Lung microvascular endothelial cell (primary cell): Measurements from ENCODE around the gene ULK2. TPM values are rescaled to one million over a fixed set of nuclear protein-coding genes. Genes with fewer than 3 reads are reported as not detected.
"Not testable (repeated sequence)": the region's sequence is repeated elsewhere in the genome, so short reads cannot be mapped to it uniquely, and the experiment has no call there.

ENCODE experiments used
- DNase-seq, 2 donors: peaks; one replicate each; pipeline versions ENCODE4 v3.0.0 to v3.0.0-alpha.2; 2010; ENCODE audit warnings: low read depth in 2 of 2
- total RNA-seq: library from RNA; depleted of rRNA; stranded (reverse); fragments of >200 nt; gene quantifications from 2 replicates; pipeline ENCODE4 v1.2.1, GENCODE V29; 2014

The ULK2 gene
- 15.3 and 35.5 TPM in 2 replicates for total RNA-seq

GRCh38 chr17:19867329-19868078, at the start of gene ULK2:
Gene ULK2 (minus strand): TSS chr17:19867936. CDS start chr17:19867417, 519 bp downstream.
- DNase-seq: peak; percentile 78 to 81

GRCh38 chr17:19915245-19915978, 47.7 kb upstream of the ULK2 start:
- no peak for DNase-seq

GRCh38 chr17:19911033-19911432, 43.3 kb upstream of the ULK2 start:
- no peak for DNase-seq

DNA sequence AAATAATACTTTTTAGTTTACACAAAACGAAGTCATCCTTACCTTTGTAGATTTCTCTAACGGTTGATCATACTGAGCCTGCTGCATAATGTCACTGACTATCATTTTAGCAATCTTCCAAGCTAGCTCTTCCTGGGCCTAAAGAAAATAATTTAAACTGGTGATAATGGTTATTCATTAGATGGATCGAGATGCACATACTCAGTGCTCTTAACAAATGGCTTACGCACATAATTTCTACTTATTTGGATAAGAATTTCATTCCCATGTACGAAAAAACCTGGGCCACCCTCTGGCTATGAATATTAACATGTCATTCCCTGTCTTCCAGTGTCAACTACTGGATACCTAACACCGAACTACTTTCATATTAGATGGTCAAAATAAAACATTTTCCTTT, 41.4 kb upstream of the ULK2 start:
- DNase-seq: no peak

GRCh38 chr17:19905502-19905901, 37.8 kb upstream of the ULK2 start:
- DNase-seq: peak in 1 of 2 donors; percentile 22

DNA sequence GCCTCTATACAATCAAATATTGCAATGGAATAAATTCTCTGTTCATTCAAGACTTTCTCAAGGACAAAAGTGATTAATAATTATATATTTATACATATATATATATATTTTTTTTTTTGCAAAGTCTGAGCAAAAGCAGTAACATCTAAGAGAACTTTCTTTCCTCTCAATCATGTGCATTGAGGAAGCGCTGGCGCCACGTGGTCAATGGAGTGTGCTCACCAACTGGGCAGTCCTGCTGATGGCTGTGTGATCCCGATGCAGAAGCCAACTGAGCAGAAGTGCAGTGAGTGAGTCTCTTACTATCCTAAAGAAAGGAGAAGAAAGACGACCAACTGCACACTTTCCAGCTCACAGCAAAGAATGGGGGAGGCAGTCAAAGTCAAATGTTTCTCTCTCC, 37.2 kb upstream of the ULK2 start:
- no peak for DNase-seq

- DNase-seq: no peak
Observed at GRCh38 chr17:19904412-19904811, 36.7 kb upstream of the ULK2 start.

GRCh38 chr17:19900809-19901208, 33.1 kb upstream of the ULK2 start:
- DNase-seq: no peak

GRCh38 chr17:19897903-19898302, 30.2 kb upstream of the ULK2 start:
- peak in 1 of 2 donors; percentile 26 for DNase-seq

DNA sequence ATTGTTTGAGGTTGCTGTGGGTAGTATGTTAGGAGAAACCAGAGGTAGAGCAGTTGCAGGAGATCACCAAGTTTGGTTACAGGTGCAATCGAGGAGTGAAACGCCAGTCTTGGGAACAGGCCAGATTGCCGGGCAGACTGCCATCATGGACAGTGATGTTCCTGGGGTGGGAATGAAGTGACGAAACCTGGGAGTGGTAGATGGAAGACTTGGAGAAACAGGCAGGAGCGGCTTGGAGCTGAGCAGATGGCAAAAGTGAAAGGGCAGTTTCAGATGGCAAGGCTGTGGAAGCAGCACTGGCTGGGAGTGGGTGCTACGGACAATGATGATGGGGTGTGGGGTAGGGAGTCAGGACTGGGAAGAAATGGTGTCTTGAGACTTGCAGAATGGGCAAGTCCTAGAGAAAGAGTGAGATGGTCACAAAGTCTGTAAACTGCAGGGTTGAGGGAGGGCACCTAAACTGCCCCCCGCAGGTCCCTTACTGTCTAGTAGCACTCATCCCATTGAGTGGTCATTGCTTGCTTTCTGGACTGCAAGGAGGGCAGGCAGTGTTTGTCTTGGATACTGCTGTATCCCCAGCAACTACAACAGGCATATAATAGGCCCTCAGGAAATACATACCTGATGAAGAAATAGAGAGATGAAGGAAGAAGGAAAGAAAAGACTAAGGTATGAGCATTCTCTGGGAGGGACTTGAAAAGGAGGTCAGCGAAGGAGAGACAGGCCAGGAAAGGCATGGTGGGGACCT, 29.5 kb upstream of the ULK2 start:
- DNase-seq: peak in 1 of 2 donors; percentile 23

DNA sequence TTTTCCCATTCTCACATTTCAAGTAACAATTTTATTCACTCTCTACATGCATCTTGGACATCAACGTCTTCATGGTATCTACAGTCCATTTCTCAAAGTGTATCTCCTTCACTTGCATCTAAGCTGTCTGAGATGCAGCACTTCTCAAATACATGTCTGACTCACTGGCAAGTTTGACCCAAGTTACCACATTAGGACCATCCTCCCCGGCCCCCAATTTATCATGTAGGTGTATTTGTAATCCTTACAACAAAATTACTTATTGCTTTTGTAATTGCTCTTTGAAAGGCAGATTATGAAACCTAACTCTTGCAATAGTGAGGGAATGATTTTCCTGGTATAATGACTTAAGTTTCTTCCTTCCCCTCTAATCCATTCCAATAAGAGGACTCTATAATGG, 28.9 kb upstream of the ULK2 start:
- no peak for DNase-seq

GRCh38 chr17:19890554-19890953, 22.8 kb upstream of the ULK2 start:
- DNase-seq: not testable (repeated sequence)

GRCh38 chr17:19890001-19890400, 22.3 kb upstream of the ULK2 start:
- DNase-seq: not testable (repeated sequence)

GRCh38 chr17:19886116-19886515, 18.4 kb upstream of the ULK2 start:
- DNase-seq: no peak

GRCh38 chr17:19883537-19884215, 15.9 kb upstream of the ULK2 start:
- DNase-seq: no peak

DNA sequence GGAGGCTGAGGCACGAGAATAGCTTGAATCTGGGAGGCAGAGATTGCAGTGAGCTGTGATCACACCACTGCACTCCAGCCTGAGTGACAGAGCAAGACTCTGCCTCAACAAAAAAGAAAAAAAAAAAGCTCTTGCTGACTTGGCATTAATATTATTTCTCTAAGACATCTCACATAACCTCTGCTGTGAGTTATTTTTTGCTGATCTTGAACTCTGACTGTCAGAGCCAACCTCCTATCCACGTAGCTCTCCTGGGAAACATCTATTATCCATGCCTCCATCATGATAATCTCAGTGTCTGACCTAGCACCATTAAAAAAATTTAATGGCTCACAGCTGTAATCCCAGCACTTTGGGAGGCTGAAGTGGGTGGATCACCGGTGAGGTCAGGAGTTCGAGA, 12.7 kb upstream of the ULK2 start:
- DNase-seq: no peak

DNA sequence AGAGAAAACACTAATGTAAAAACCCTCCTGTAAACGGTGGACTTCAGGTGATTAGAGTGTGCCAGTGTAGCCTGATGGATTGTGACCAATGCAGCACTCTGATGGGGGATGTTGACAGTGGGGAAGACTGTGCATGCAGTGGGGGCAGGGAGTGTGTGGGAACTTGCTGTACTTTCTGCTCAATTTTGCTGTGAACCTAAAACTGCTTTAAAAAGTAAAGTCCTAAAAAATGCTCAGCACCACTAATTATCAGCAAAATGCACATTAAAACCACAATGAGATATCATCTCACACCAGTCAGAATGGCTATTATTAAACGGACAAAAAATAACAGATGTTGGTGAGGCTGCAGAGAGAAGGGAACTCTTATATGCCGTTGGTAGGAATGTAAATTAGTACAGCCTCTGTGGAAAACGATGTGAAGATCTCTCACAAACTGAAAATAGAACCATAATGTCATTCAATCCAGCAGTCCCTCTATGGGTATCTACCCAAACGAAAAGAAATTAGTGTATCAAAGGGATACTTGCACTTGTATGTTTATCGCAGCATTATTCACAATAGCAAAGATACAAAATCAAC, 9.7 kb upstream of the ULK2 start:
- DNase-seq: no peak

- DNase-seq: no peak
Observed at GRCh38 chr17:19876529-19877161, 8.9 kb upstream of the ULK2 start.

- DNase-seq: no peak
Observed at GRCh38 chr17:19874256-19874655, 6.5 kb upstream of the ULK2 start.

GRCh38 chr17:19873346-19873745, 5.6 kb upstream of the ULK2 start:
- DNase-seq: no peak

- no peak for DNase-seq
Observed at GRCh38 chr17:19868079-19868395, 301 bp upstream of the ULK2 start.
